Measurements from ENCODE around the gene MAP1LC3B2. TPM values are rescaled to one million over a fixed set of nuclear protein-coding genes. Genes with fewer than 3 reads are reported as not detected.

Gene MAP1LC3B2
- total and polyA plus RNA-seq, 10 of the 15 experiments (the other 5 are each of a cell fraction or from before 2014, with no cell fraction given), result 0.23 to 2.7 (median 0.72) TPM; not detected in 3

DNA sequence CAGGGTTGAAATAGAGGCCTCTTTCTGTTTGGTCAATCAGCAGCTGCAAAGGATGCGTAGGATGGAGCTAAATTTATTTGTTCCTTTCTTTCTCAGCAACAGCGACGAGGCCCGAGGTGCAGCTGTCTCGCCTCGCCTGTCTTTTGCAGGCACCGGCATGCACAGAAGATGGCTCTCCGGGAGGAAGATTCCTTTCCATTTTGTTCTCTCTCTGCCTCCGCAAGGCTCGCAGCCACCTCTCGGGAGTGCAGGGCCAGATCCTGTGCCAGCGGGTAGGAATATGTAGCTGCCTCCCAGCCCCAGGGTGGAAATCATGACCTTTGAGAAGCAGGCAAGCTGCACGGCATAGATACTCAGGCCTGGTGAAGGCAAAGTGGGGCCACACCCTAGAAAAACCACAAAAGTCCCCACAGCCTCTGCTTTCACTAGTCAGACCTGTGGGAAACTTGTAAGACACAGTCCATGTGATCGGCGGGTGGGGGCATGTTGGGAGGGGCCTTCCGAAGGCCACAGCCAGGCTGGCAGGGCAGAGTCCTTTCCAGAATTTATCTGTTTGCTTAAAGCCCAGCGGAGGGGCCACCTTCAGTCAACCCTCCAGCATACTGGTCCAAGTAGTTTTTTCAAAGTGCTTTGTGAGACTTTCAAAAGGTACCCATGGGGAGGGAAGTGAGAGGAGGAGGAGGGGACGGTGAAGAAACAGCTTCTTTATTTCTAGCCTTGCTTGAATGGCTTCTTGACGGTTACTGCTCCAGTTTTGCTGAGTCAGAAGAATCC is at the start of gene MAP1LC3B2 (continued):
- TF ChIP-seq, protein P1, sequence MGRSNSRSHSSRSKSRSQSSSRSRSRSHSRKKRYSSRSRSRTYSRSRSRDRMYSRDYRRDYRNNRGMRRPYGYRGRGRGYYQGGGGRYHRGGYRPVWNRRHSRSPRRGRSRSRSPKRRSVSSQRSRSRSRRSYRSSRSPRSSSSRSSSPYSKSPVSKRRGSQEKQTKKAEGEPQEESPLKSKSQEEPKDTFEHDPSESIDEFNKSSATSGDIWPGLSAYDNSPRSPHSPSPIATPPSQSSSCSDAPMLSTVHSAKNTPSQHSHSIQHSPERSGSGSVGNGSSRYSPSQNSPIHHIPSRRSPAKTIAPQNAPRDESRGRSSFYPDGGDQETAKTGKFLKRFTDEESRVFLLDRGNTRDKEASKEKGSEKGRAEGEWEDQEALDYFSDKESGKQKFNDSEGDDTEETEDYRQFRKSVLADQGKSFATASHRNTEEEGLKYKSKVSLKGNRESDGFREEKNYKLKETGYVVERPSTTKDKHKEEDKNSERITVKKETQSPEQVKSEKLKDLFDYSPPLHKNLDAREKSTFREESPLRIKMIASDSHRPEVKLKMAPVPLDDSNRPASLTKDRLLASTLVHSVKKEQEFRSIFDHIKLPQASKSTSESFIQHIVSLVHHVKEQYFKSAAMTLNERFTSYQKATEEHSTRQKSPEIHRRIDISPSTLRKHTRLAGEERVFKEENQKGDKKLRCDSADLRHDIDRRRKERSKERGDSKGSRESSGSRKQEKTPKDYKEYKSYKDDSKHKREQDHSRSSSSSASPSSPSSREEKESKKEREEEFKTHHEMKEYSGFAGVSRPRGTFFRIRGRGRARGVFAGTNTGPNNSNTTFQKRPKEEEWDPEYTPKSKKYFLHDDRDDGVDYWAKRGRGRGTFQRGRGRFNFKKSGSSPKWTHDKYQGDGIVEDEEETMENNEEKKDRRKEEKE (IDR thresholded peaks at IDR 0.05), result no peak
- TF ChIP-seq KLF5 (IDR thresholded peaks at IDR 0.05; ENCODE audit: partially characterized antibody) (no peak), TARDBP (IDR thresholded peaks at IDR 0.05; ENCODE audit: borderline replicate concordance) (no peak), EP300 (IDR thresholded peaks at IDR 0.05; ENCODE audit: borderline replicate concordance in 1 of 2, control insufficient read depth in 1 of 2, low read depth in 2 of 2, low read length in 2 of 2) (peak; percentile 68 to 93), EZH2 (IDR thresholded peaks at IDR 0.05; ENCODE audit: borderline replicate concordance, control insufficient read depth, low read depth, low read length) (no peak), MXI1 (IDR thresholded peaks at IDR 0.05; ENCODE audit: low read depth, low read length) (peak; percentile 80), FOXM1 (IDR thresholded peaks at IDR 0.05; ENCODE audit: low read depth, low read length) (peak; percentile 90), MTA3 (IDR thresholded peaks at IDR 0.05; ENCODE audit: borderline replicate concordance, low read length) (no peak), LARP7 (IDR thresholded peaks at IDR 0.05) (peak; percentile 35; the same call in 1 of the 2 replicates), ZNF384 (IDR thresholded peaks at IDR 0.05; ENCODE audit: borderline replicate concordance, low read depth, low read length) (no peak), SIN3A (IDR thresholded peaks at IDR 0.05; ENCODE audit: low read depth, low read length) (no peak), SUPT20H (IDR thresholded peaks at IDR 0.05; ENCODE audit: borderline replicate concordance, control insufficient read depth, low read depth, low read length) (no peak), SRF (IDR thresholded peaks at IDR 0.05; ENCODE audit: low read depth in 2 of 2, low read length in 2 of 2) (no peak), ZNF622 (IDR thresholded peaks at IDR 0.05) (no peak), FOXK2 (IDR thresholded peaks at IDR 0.05) (no peak), TCF12 (IDR thresholded peaks at IDR 0.05; ENCODE audit: low read depth, low read length) (peak; percentile 98), SMAD1 (IDR thresholded peaks at IDR 0.05; ENCODE audit: low read depth, partially characterized antibody) (peak; percentile 47), CHD2 (IDR thresholded peaks at IDR 0.05; ENCODE audit: borderline replicate concordance, low read depth, low read length) (peak; percentile 83)
- TF ChIP-seq, protein P2, sequence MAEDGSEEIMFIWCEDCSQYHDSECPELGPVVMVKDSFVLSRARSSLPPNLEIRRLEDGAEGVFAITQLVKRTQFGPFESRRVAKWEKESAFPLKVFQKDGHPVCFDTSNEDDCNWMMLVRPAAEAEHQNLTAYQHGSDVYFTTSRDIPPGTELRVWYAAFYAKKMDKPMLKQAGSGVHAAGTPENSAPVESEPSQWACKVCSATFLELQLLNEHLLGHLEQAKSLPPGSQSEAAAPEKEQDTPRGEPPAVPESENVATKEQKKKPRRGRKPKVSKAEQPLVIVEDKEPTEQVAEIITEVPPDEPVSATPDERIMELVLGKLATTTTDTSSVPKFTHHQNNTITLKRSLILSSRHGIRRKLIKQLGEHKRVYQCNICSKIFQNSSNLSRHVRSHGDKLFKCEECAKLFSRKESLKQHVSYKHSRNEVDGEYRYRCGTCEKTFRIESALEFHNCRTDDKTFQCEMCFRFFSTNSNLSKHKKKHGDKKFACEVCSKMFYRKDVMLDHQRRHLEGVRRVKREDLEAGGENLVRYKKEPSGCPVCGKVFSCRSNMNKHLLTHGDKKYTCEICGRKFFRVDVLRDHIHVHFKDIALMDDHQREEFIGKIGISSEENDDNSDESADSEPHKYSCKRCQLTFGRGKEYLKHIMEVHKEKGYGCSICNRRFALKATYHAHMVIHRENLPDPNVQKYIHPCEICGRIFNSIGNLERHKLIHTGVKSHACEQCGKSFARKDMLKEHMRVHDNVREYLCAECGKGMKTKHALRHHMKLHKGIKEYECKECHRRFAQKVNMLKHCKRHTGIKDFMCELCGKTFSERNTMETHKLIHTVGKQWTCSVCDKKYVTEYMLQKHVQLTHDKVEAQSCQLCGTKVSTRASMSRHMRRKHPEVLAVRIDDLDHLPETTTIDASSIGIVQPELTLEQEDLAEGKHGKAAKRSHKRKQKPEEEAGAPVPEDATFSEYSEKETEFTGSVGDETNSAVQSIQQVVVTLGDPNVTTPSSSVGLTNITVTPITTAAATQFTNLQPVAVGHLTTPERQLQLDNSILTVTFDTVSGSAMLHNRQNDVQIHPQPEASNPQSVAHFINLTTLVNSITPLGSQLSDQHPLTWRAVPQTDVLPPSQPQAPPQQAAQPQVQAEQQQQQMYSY (CRISPR knock-in tag; IDR thresholded peaks at IDR 0.05), result no peak
- TF ChIP-seq, protein P3, sequence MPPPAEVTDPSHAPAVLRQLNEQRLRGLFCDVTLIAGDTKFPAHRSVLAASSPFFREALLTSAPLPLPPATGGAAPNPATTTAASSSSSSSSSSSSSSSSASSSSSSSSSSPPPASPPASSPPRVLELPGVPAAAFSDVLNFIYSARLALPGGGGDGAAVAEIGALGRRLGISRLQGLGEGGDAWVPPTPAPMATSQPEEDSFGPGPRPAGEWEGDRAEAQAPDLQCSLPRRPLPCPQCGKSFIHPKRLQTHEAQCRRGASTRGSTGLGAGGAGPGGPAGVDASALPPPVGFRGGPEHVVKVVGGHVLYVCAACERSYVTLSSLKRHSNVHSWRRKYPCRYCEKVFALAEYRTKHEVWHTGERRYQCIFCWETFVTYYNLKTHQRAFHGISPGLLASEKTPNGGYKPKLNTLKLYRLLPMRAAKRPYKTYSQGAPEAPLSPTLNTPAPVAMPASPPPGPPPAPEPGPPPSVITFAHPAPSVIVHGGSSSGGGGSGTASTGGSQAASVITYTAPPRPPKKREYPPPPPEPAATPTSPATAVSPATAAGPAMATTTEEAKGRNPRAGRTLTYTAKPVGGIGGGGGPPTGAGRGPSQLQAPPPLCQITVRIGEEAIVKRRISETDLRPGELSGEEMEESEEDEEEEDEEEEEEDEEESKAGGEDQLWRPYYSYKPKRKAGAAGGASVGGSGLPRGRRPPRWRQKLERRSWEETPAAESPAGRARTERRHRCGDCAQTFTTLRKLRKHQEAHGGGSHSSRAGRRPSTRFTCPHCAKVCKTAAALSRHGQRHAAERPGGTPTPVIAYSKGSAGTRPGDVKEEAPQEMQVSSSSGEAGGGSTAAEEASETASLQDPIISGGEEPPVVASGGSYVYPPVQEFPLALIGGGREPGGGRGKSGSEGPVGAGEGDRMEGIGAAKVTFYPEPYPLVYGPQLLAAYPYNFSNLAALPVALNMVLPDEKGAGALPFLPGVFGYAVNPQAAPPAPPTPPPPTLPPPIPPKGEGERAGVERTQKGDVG (CRISPR knock-in tag; IDR thresholded peaks at IDR 0.05), result 0 out of 2 replicates have a peak, but pooled peaks have one; percentile 34
